Activated CD4-positive, CD25-positive, alpha-beta regulatory T cell (primary cell): ENCODE results near the gene PARVB.
"Not testable (repeated sequence)": the region's sequence is repeated elsewhere in the genome, so short reads cannot be mapped to it uniquely, and the experiment has no call there.

Source experiments
- DNase-seq, 4 experiments: peaks; one replicate each; lab custom pipeline; 2025; lab: John Stamatoyannopoulos, UW

The PARVB gene

GRCh38 chr22:44110656-44111055 lies 86.6 kb downstream of the PARVB start:
- not testable (repeated sequence) for DNase-seq

- no peak for DNase-seq
Observed at GRCh38 chr22:44111562-44112155, 87.6 kb downstream of the PARVB start.

- DNase-seq: no peak
Observed at GRCh38 chr22:44112191-44112590, 88.1 kb downstream of the PARVB start.

GRCh38 chr22:44116331-44116730 lies 92.2 kb downstream of the PARVB start:
- DNase-seq: no peak

- DNase-seq: no peak
Observed at GRCh38 chr22:44116755-44117684, 92.9 kb downstream of the PARVB start.

- no peak for DNase-seq
Observed at GRCh38 chr22:44117746-44118145, 93.6 kb downstream of the PARVB start.

- no peak for DNase-seq
Observed at GRCh38 chr22:44118645-44119315, 94.7 kb downstream of the PARVB start.

GRCh38 chr22:44119669-44120313 lies 95.7 kb downstream of the PARVB start:
- no peak for DNase-seq

GRCh38 chr22:44120314-44120704 lies 96.2 kb downstream of the PARVB start:
- DNase-seq: no peak

- no peak for DNase-seq
Observed at GRCh38 chr22:44125421-44125820, 101.3 kb downstream of the PARVB start.

- no peak for DNase-seq
Observed at GRCh38 chr22:44126807-44127206, 102.7 kb downstream of the PARVB start.

- no peak for DNase-seq
Observed at GRCh38 chr22:44127356-44127755, 103.3 kb downstream of the PARVB start.

GRCh38 chr22:44128958-44129618 lies 105.0 kb downstream of the PARVB start:
- DNase-seq: no peak

GRCh38 chr22:44129619-44129976 lies 105.5 kb downstream of the PARVB start:
- DNase-seq: no peak

GRCh38 chr22:44130076-44130711 lies 106.1 kb downstream of the PARVB start:
- no peak for DNase-seq

GRCh38 chr22:44131412-44131811 lies 107.3 kb downstream of the PARVB start:
- no peak for DNase-seq

GRCh38 chr22:44131989-44132685 lies 108.0 kb downstream of the PARVB start:
- no peak for DNase-seq

- no peak for DNase-seq
Observed at GRCh38 chr22:44132724-44133123, 108.6 kb downstream of the PARVB start.

GRCh38 chr22:44133161-44133560 lies 109.1 kb downstream of the PARVB start:
- DNase-seq: no peak

- DNase-seq: no peak
Observed at GRCh38 chr22:44133901-44134571, 109.9 kb downstream of the PARVB start.
